GM12878 (cell line): Measurements from ENCODE around the gene PLAAT3. TPM values are rescaled to one million over a fixed set of nuclear protein-coding genes. Genes with fewer than 3 reads are reported as not detected.
"Not testable (repeated sequence)": the region's sequence is repeated elsewhere in the genome, so short reads cannot be mapped to it uniquely, and the experiment has no call there.

Experiments used
- ATAC-seq: fragments of 200-7000 bp; cut with Tn5 transposase; 3 replicates; pipeline ENCODE4 v1.9.1; 2020; ENCODE audit warnings: mild to moderate bottlenecking, moderate library complexity
- BruUV-seq: library from RNA; stranded (reverse); fragments of 400-500 nt; replicated peaks from 2 replicates; lab custom pipeline; 2021; lab: Mats Ljungman, UMichigan
- CTCF ChIA-PET: fragments of 300-600 bp; sonication (Branson Sonifier 250); formaldehyde crosslinking; extraction: SDS; loops from one replicate; lab custom pipeline; 2021; ENCODE audit warnings: inconsistent platforms; lab: Yijun Ruan, JAX
- POLR2A ChIA-PET: fragments of 350-600 bp; formaldehyde crosslinking; extraction: SDS; loops from one replicate; lab custom pipeline; 2021; ENCODE audit warnings: inconsistent platforms; lab: Charles Lee
- RAD21 ChIA-PET: fragments of 300-600 bp; sonication (Branson Sonifier 250); formaldehyde crosslinking; loops from one replicate; lab custom pipeline; 2023; ENCODE audit warnings: antibody characterized with exemption; ENCODE audit not compliant: unreplicated experiment; lab: Charles Lee
- SMC1A ChIA-PET: fragments of 300-600 bp; sonication (Branson Sonifier 250); formaldehyde crosslinking; loops from one replicate; lab custom pipeline; 2023; ENCODE audit not compliant: unreplicated experiment, uncharacterized antibody; lab: Charles Lee
- DNase-seq: peaks from one replicate; pipeline ENCODE4 v3.0.0-alpha.2; 2011; ENCODE audit warnings: low read depth, low spot score
- FAIRE-seq: peaks from 3 replicates; lab custom pipeline; 2011; peaks lifted over from hg19 to GRCh38; lab: Jason Lieb, UNC
- H2AFZ ChIP-seq: 2 replicates; pipeline ENCODE4 v1.6.0; 2011; ENCODE audit warnings: low read depth, low read length, control low read depth; ENCODE audit not compliant: control insufficient read depth
- H3K27ac ChIP-seq: 2 replicates; pipeline ENCODE4 v1.5.1; 2011; ENCODE audit warnings: control low read depth; ENCODE audit not compliant: control insufficient read depth, insufficient read depth
- H3K27me3 ChIP-seq, 2 experiments: replicated peaks in 1 of 2; 2 replicates each; pipeline versions ENCODE4 v1.6.0 to v1.6.1; 2011; ENCODE audit warnings: low read length in 1 of 2; ENCODE audit not compliant: control insufficient read depth in 2 of 2, insufficient read depth in 2 of 2
- H3K36me3 ChIP-seq, 2 experiments: 2 replicates each; pipeline ENCODE4 v1.5.1; 2011; ENCODE audit warnings: low read length in 1 of 2; ENCODE audit not compliant: control insufficient read depth in 2 of 2, insufficient read depth in 2 of 2
- H3K4me1 ChIP-seq: 2 replicates; pipeline ENCODE4 v1.6.1; 2011; ENCODE audit warnings: mild to moderate bottlenecking, low read length, moderate library complexity, mixed read lengths; ENCODE audit not compliant: control insufficient read depth, insufficient read depth
- H3K4me2 ChIP-seq: 2 replicates; pipeline ENCODE4 v1.6.0; 2011; ENCODE audit warnings: control low read depth; ENCODE audit not compliant: control insufficient read depth, insufficient read depth
- H3K4me3 ChIP-seq: fragments of 200-600 bp; sonication (generic); 2 replicates; pipeline ENCODE4 v1.5.1; 2016
- H3K79me2 ChIP-seq: 2 replicates; pipeline ENCODE4 v1.6.0; 2011; ENCODE audit warnings: low read length; ENCODE audit not compliant: control insufficient read depth, insufficient read depth
- H3K9ac ChIP-seq: 2 replicates; pipeline ENCODE4 v1.8.0; 2011; ENCODE audit warnings: low read length, control low read depth, mixed read lengths; ENCODE audit not compliant: control insufficient read depth, insufficient read depth
- H3K9me3 ChIP-seq: replicated peaks from 3 replicates; pipeline ENCODE4 v1.5.1; 2011; ENCODE audit warnings: mild to moderate bottlenecking, low read length; ENCODE audit not compliant: control insufficient read depth, insufficient read depth
- H4K20me1 ChIP-seq: 2 replicates; pipeline ENCODE4 v1.6.0; 2011; ENCODE audit not compliant: control insufficient read depth, insufficient read depth
- EP300 ChIP-seq, 2 experiments: fragments of 150-350 bp in 1 of 2; IDR thresholded peaks; 2 replicates each; pipeline ENCODE4 v1.6.1; 2011 to 2012; ENCODE audit warnings: low read depth in 2 of 2, low read length in 2 of 2, borderline replicate concordance in 1 of 2, improper control_type of control experiment in 1 of 2, inconsistent platforms in 1 of 2; ENCODE audit not compliant: control insufficient read depth in 1 of 2
- ESRRA ChIP-seq: IDR thresholded peaks from 2 replicates; pipeline ENCODE4 v1.6.1; 2012; ENCODE audit warnings: mild to moderate bottlenecking, low read length, improper control_type of control experiment
- IKZF2 ChIP-seq, 2 experiments: fragments of 450-650 bp; IDR thresholded peaks; 2 replicates each; pipeline ENCODE4 v1.6.1; 2017; ENCODE audit warnings: mild to moderate bottlenecking in 2 of 2, moderate library complexity in 2 of 2
- NR2F1 ChIP-seq: fragments of 450-650 bp; conservative IDR thresholded peaks from 2 replicates; pipeline ENCODE4 v1.6.1; 2017; ENCODE audit warnings: mild to moderate bottlenecking
- POU2F2 ChIP-seq: IDR thresholded peaks from 3 replicates; pipeline ENCODE4 v1.6.1; 2011; ENCODE audit warnings: low read depth, mild to moderate bottlenecking, low read length, borderline replicate concordance
- RUNX3 ChIP-seq: IDR thresholded peaks from 2 replicates; pipeline ENCODE4 v1.6.1; 2012; ENCODE audit warnings: low read length, inconsistent platforms
- YY1 ChIP-seq: IDR thresholded peaks from 2 replicates; pipeline ENCODE4 v1.6.1; 2011; ENCODE audit warnings: low read depth, mild to moderate bottlenecking, low read length
- WGBS: methylation state at CpG from one replicate; pipeline ENCODE4 v1.1.6; 2016; ENCODE audit warnings: low lambda C conversion rate; ENCODE audit not compliant: insufficient replicate concordance, insufficient coverage; ENCODE audit errors: missing lambda C conversion rate; 5-methylcytosine and 5-hydroxymethylcytosine counted together
- in situ Hi-C: fragments of 300-500 bp; cut with MboI; formaldehyde crosslinking; loops from 9 replicates; pipeline ENCODE4 v1.14.3; 2018; ENCODE audit warnings: mixed read lengths
- intact Hi-C: fragments of 100-400 bp; cut with micrococcal nuclease; formaldehyde crosslinking; loops from one replicate; pipeline ENCODE4 v1.14.2; 2022; ENCODE audit not compliant: unreplicated experiment
- polyA plus RNA-seq, 11 experiments: library from polyadenylated mRNA; depleted of rRNA in 4 of 11; unstranded in 6 of 11; stranded (reverse) in 5 of 11; fragments of >200 nt; fragmentation: Nextera tagmentation in 4 of 11; fragmentation: Illumina TruSeq in 1 of 11; extraction: Ambion mirVana in 4 of 11; extraction: Trizol in 1 of 11; gene quantifications; 1 replicate in 1 of 11; 2 replicates in 10 of 11; pipeline versions ENCODE4 v1.2.1 to v1.2.3, GENCODE V29; 2011 to 2016; ENCODE audit warnings: inconsistent platforms in 2 of 11, missing spikeins in 2 of 11, low read depth in 1 of 11
- total RNA-seq, 4 experiments: library from RNA; depleted of rRNA in 3 of 4; stranded (reverse); fragments of >200 nt in 3 of 4; fragmentation: Illumina TruSeq in 1 of 4; extraction: Trizol in 1 of 4; gene quantifications; 2 replicates each; pipeline versions ENCODE4 v1.2.1 to v1.2.3, GENCODE V29; 2013 to 2021
- TF ChIP-seq, protein P1 (sequence below): fragments of 450-650 bp; IDR thresholded peaks from 2 replicates; pipeline ENCODE4 v1.6.1; 2016; ENCODE audit warnings: mild to moderate bottlenecking

The PLAAT3 gene
- total and polyA plus RNA-seq, 10 of the 15 experiments (the other 5 are each of a cell fraction or from before 2014, with no cell fraction given), result 4.8 to 37.0 (median 14.8) TPM

DNA sequence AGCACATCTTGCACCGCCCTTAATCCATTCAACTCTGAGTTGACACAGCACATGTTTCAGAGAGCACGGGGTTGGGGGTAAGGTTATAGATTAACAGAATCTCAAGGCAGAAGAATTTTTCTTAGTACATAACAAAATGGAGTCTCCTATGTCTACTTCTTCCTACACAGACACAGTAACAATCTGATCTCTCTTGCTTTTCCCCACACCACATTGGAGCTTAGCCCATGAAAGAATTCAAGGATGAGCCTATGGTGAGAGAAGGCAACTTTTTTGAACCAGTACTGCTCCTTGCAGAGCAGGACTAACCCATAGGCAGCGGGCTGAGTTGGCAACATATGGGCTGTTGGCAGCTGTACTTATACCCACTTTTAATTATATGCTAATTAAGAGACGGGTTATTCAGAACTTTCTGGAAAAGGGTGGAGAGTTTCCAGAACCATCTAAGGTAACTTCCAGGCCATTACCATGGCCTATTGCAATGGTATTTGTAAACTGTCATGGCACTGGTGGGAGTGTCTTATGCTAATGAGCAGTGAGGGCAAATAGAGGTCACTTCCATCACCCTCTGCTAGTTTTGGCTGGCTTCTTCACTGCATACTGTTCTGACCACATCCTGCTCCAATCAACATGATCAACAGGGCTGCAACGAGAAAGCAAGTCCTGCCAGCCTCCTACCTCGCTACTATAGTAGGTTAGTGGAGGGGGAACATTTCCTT lies 83.0 kb downstream of the PLAAT3 start:
- BruUV-seq, in situ Hi-C loops, H2AFZ ChIP-seq, H4K20me1 ChIP-seq, H3K4me3 ChIP-seq, POLR2A ChIA-PET, H3K36me3 ChIP-seq, intact Hi-C loops, H3K27me3 ChIP-seq, H3K9me3 ChIP-seq, H3K27ac ChIP-seq, H3K79me2 ChIP-seq, H3K9ac ChIP-seq, H3K4me2 ChIP-seq: not testable (repeated sequence)
- CTCF ChIA-PET, result interaction anchor here (1.5 to 3.2 kb wide), 3 partner anchors 24 to 132 kb away, joined by 3 to 9 read pairs (median 7); no protein-coding TSS in a partner anchor
- TF ChIP-seq YY1 (peak; percentile 55; the same call in 1 of the 2 replicates), IKZF2 (IDR thresholded peaks at IDR 0.05) (0 out of 4 replicates have a peak, but pooled peaks of 1 of the 2 experiments have one; percentile 20), ESRRA (peak; percentile 73; the same call in 1 of the 2 replicates), NR2F1 (peak; percentile 43; the same call in 1 of the 2 replicates), EP300 (IDR thresholded peaks at IDR 0.05; ENCODE audit: borderline replicate concordance in 1 of 2, control insufficient read depth in 1 of 2, low read depth in 2 of 2, low read length in 2 of 2) (0 out of 4 replicates have a peak, but pooled peaks of 1 of the 2 experiments have one; percentile 17), RUNX3 (peak; percentile 87), POU2F2 (peak; percentile 81; the same call in 2 of the 3 replicates)
- TF ChIP-seq, protein P1, sequence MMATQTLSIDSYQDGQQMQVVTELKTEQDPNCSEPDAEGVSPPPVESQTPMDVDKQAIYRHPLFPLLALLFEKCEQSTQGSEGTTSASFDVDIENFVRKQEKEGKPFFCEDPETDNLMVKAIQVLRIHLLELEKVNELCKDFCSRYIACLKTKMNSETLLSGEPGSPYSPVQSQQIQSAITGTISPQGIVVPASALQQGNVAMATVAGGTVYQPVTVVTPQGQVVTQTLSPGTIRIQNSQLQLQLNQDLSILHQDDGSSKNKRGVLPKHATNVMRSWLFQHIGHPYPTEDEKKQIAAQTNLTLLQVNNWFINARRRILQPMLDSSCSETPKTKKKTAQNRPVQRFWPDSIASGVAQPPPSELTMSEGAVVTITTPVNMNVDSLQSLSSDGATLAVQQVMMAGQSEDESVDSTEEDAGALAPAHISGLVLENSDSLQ, result 0 out of 2 replicates have a peak, but pooled peaks have one; percentile 20
- SMC1A ChIA-PET, result interaction anchor here (0.8 to 1.9 kb wide), 2 partner anchors 16 to 52 kb away, joined by 3 read pairs; no protein-coding TSS in a partner anchor
- 42% methylated on average over 4 of the region's 6 CpGs for WGBS
- peak; percentile 44 for FAIRE-seq
- peak; percentile 44 for DNase-seq
- RAD21 ChIA-PET, result interaction anchor here (2.2 kb wide), 1 partner anchor 36 kb away, joined by 7 read pairs; no protein-coding TSS in a partner anchor
- peak; percentile 80 for ATAC-seq
- peaks cover 25% of the 10 kb centered on the region for H3K4me1 ChIP-seq
